Testis (tissue), 5 donors: Measurements from ENCODE around the gene RNF224. TPM values are rescaled to one million over a fixed set of nuclear protein-coding genes. Genes with fewer than 3 reads are reported as not detected.

Source experiments
- DNase-seq: peaks from one replicate; pipeline ENCODE4 v3.0.0-alpha.2; 2019
- H3K27ac ChIP-seq, 2 donors: fragments of 200-600 bp; sonication (generic); one replicate each; pipeline ENCODE4 v1.5.1; 2019
- H3K27me3 ChIP-seq: fragments of 200-600 bp; sonication (generic); one replicate; pipeline ENCODE4 v1.5.1; 2019
- H3K36me3 ChIP-seq: fragments of 200-600 bp; sonication (generic); one replicate; pipeline ENCODE4 v1.5.1; 2017; ENCODE audit warnings: low read depth; ENCODE audit errors: missing control alignments
- H3K4me1 ChIP-seq: fragments of 200-600 bp; sonication (generic); one replicate; pipeline ENCODE4 v1.5.1; 2019
- H3K4me3 ChIP-seq, 2 donors: fragments of 200-600 bp; sonication (generic); one replicate each; pipeline ENCODE4 v1.5.1; 2017 to 2019
- H3K9me3 ChIP-seq: fragments of 200-600 bp; sonication (generic); one replicate; pipeline ENCODE4 v1.5.1; 2017
- CTCF ChIP-seq, 3 experiments: fragments of 450-650 bp in 2 of 3; fragments of 200-600 bp in 1 of 3; sonication (generic) in 1 of 3; IDR thresholded peaks; one replicate each; pipeline ENCODE4 v1.5.1; 2016 to 2019; ENCODE audit warnings: antibody characterized with exemption in 3 of 3, mild to moderate bottlenecking in 2 of 3, moderate library complexity in 1 of 3
- POLR2A ChIP-seq: fragments of 450-650 bp; IDR thresholded peaks from one replicate; pipeline ENCODE4 v1.6.1; 2017; ENCODE audit warnings: antibody characterized with exemption, mild to moderate bottlenecking, moderate library complexity
- WGBS, 2 donors: methylation state at CpG; one replicate each; pipeline ENCODE4 v1.1.5; 2018; 5-methylcytosine and 5-hydroxymethylcytosine counted together
- intact Hi-C: fragments of 100-400 bp; cut with DNase I; formaldehyde crosslinking; loops from one replicate; pipeline ENCODE4 v1.15.1; 2023; ENCODE audit warnings: low total_unique reads
- long read RNA-seq, 2 donors: transcript quantifications; one replicate each; lab custom pipeline, GENCODE V29; 2026
- polyA plus RNA-seq: library from polyadenylated mRNA; stranded (reverse); fragments of 350-450 nt; fragmentation: Illumina TruSeq; extraction: RNeasy Lipid Tissue Mini Kit (QIAGEN cat#74804); gene quantifications from one replicate; pipeline ENCODE4 v1.2.3, GENCODE V29; 2014; ENCODE audit warnings: low read depth, low replicate concordance; ENCODE audit not compliant: insufficient read depth
- total RNA-seq, 2 donors: library from RNA; depleted of rRNA; stranded (reverse); fragments of >200 nt; gene quantifications; one replicate each; pipeline ENCODE4 v1.2.3, GENCODE V29; 2016

Gene RNF224
- total RNA-seq = under 1 TPM; 0.37 to 0.71 TPM
- polyA plus RNA-seq = 0.17 TPM
- long read RNA-seq, donor 1 = 0 reads
- long read RNA-seq, donor 2 = 0 reads

GRCh38 chr9:137227054-137227852, at the start of gene RNF224:
Gene RNF224, plus strand, starts transcription at chr9:137227502. Its CDS starts 834 bp downstream, at chr9:137228336.
- 34 to 40% methylated on average over 2 to 22 of the region's 25 CpGs for WGBS, 2 donors
- peak; percentile 79 for DNase-seq
- intact Hi-C loops = loop anchor here (10.0 kb wide), 1 partner anchor 112 kb away; the partner anchor contains the start of gene DPP7
- no peaks in the 10 kb centered on the region for H3K36me3 ChIP-seq
- peaks cover 24% of the 10 kb centered on the region for H3K4me1 ChIP-seq
- no peak within 1 kb of the TSS for H3K4me3 ChIP-seq
- no peaks in the 10 kb centered on the region for H3K9me3 ChIP-seq
- no peak within 1 kb of the TSS for H3K27ac ChIP-seq
- TF ChIP-seq CTCF (IDR thresholded peaks at IDR 0.05) = peak; percentile 80 to 88 (median 80)
- TF ChIP-seq POLR2A = no peak
- H3K27me3 ChIP-seq = no peaks in the 10 kb centered on the region

GRCh38 chr9:137178201-137178938, 48.9 kb upstream of the RNF224 start:
- H3K4me3 ChIP-seq = no peak overlapping the region
- 90 to 93% methylated on average over 11 to 23 of the region's 23 CpGs for WGBS, 2 donors
- TF ChIP-seq CTCF (IDR thresholded peaks at IDR 0.05) = no peak
- H3K4me1 ChIP-seq = no peaks in the 10 kb centered on the region
- intact Hi-C loops = no loop called here
- no peaks in the 10 kb centered on the region for H3K9me3 ChIP-seq
- no peaks in the 10 kb centered on the region for H3K36me3 ChIP-seq
- H3K27me3 ChIP-seq = no peaks in the 10 kb centered on the region
- no peak for DNase-seq
- no peak overlapping the region for H3K27ac ChIP-seq

DNA sequence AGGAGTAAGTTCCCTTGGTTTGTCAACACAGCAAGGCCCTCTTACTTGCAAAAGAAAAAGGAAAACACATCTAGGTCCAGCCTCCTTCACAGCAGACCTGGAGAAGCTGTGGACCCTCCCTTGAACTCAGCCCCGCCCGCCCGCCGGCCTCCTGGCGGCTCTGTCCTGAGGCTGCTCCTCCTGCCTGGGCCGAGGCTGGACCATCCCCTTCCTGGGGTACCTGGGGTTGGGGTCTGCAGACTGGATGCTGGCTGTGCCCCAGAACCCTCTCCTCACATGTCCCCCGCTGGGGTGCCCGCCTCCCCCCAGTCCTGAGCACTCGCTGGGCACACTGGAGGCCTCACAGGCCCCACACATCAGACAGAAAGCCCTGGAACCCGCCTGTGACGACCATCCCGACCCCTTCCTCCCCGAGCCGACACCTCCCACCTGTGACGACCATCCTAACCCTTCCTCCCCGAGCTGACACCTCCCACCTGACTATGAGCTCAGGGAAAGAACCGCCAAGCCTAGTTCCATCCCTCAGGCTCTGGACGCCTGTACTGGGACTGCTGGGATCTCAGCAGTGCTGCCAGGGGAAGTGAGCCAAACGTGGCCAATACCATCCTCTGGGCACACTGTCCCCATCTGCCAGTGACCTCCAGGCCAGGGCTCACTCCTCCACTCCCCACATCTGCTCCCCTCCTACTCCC, 48.2 kb upstream of the RNF224 start:
- no peak for TF ChIP-seq POLR2A
- no peaks in the 10 kb centered on the region for H3K4me1 ChIP-seq
- intact Hi-C loops = no loop called here
- no peaks in the 10 kb centered on the region for H3K9me3 ChIP-seq
- no peak overlapping the region for H3K27ac ChIP-seq
- H3K36me3 ChIP-seq = no peaks in the 10 kb centered on the region
- no peak overlapping the region for H3K4me3 ChIP-seq
- 91 to 93% methylated on average over 18 to 19 of the region's 19 CpGs for WGBS, 2 donors
- no peak for DNase-seq
- no peaks in the 10 kb centered on the region for H3K27me3 ChIP-seq

DNA sequence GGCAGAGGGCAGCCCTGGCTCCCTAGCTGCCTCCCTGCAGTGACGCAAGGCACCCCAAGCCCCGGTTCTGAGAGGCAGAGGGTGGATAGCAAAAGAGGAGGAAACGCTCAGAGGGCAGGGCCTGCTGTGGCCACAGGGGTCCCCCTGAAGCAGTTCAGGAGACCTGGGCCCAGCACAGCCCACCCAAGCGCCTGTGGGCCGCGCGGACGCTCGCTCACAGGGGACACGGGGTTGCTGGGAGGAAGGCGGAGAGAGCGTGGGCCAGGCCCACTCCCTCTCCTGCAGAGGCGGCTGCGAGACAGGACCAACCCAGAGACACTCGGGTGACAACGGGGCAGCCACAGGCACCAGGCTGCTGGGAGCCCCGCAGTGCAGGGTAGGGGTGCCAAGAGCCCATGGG, 47.5 kb upstream of the RNF224 start:
- Histone ChIP-seq H3K27me3 (no peaks in the 10 kb centered on the region), H3K27ac (no peak overlapping the region), H3K4me3 (no peak overlapping the region), H3K36me3 (no peaks in the 10 kb centered on the region), H3K9me3 (no peaks in the 10 kb centered on the region), H3K4me1 (no peaks in the 10 kb centered on the region)
- TF ChIP-seq POLR2A (no peak), CTCF (IDR thresholded peaks at IDR 0.05) (no peak)
- intact Hi-C loops = no loop called here
- WGBS, 2 donors = 90 to 97% methylated on average over 10 to 17 of the region's 17 CpGs
- no peak for DNase-seq

DNA sequence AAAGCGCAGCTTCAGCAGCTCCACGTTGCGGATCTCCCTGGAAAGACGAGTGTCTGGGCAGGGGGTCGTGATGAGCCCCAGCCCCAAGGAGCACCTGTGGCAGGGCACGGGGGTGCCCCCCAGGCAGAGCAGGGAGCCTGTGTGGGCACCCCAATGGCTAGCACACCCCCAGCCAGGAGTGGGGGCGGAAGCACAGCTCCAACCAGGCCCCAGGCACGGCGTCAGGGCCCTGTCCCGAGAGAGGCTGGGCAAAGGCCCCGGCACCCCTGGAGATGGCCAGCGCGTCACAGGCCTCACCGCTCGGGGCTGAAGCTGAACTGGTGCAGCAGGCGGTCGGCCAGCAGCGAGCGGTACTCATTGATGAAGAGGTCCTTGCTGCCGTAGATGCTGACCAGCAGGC, 46.8 kb upstream of the RNF224 start:
- no peak overlapping the region for H3K27ac ChIP-seq
- WGBS, 2 donors = 95% methylated on average over 4 to 20 of the region's 20 CpGs
- H3K4me3 ChIP-seq = no peak overlapping the region
- intact Hi-C loops = no loop called here
- no peaks in the 10 kb centered on the region for H3K27me3 ChIP-seq
- H3K4me1 ChIP-seq = no peaks in the 10 kb centered on the region
- H3K36me3 ChIP-seq = no peaks in the 10 kb centered on the region
- no peak for DNase-seq
- no peaks in the 10 kb centered on the region for H3K9me3 ChIP-seq
- TF ChIP-seq CTCF (IDR thresholded peaks at IDR 0.05) (no peak), POLR2A (no peak)
